Activated naive CD4-positive, alpha-beta T cell (primary cell): ENCODE data around the gene GPR156.

ENCODE experiments used
- DNase-seq, 4 experiments: peaks; one replicate each; lab custom pipeline; 2025; lab: John Stamatoyannopoulos, UW

GPR156 gene

GRCh38 chr3:120193554-120193953, 91.5 kb downstream of the GPR156 start:
- no peak for DNase-seq

GRCh38 chr3:120192579-120192978, 92.4 kb downstream of the GPR156 start:
- no peak for DNase-seq

GRCh38 chr3:120192159-120192558, 92.9 kb downstream of the GPR156 start:
- no peak for DNase-seq

GRCh38 chr3:120182613-120183511, 102.2 kb downstream of the GPR156 start:
- DNase-seq, result no peak

- no peak for DNase-seq
Measured at GRCh38 chr3:120181632-120182031, 103.4 kb downstream of the GPR156 start.

- no peak for DNase-seq
Measured at GRCh38 chr3:120180731-120181412, 104.2 kb downstream of the GPR156 start.

GRCh38 chr3:120177707-120178306, 107.2 kb downstream of the GPR156 start:
- no peak for DNase-seq

GRCh38 chr3:120177151-120177550, 107.9 kb downstream of the GPR156 start:
- no peak for DNase-seq

- no peak for DNase-seq
Measured at GRCh38 chr3:120174811-120175539, 110.0 kb downstream of the GPR156 start.

- DNase-seq, result no peak
Measured at GRCh38 chr3:120173056-120173675, 111.9 kb downstream of the GPR156 start.

- no peak for DNase-seq
Measured at GRCh38 chr3:120172070-120172469, 113.0 kb downstream of the GPR156 start.

- DNase-seq, result no peak
Measured at GRCh38 chr3:120171134-120171873, 113.7 kb downstream of the GPR156 start.

- DNase-seq, result no peak
Measured at GRCh38 chr3:120170223-120170622, 114.8 kb downstream of the GPR156 start.

- no peak for DNase-seq
Measured at GRCh38 chr3:120169407-120169806, 115.6 kb downstream of the GPR156 start.

GRCh38 chr3:120168611-120169010, 116.4 kb downstream of the GPR156 start:
- DNase-seq, result no peak

- DNase-seq, result no peak
Measured at GRCh38 chr3:120168038-120168437, 117.0 kb downstream of the GPR156 start.

- DNase-seq, result no peak
Measured at GRCh38 chr3:120167488-120167887, 117.5 kb downstream of the GPR156 start.

GRCh38 chr3:120163816-120164215, 121.2 kb downstream of the GPR156 start:
- no peak for DNase-seq

- no peak for DNase-seq
Measured at GRCh38 chr3:120163026-120163425, 122.0 kb downstream of the GPR156 start.

GRCh38 chr3:120162400-120162799, 122.6 kb downstream of the GPR156 start:
- DNase-seq, result no peak

- DNase-seq, result no peak
Measured at GRCh38 chr3:120161902-120162301, 123.1 kb downstream of the GPR156 start.
